H1 (cell line): Measurements from ENCODE around the gene KIFC1. TPM values are rescaled to one million over a fixed set of nuclear protein-coding genes. Genes with fewer than 3 reads are reported as not detected.

Source experiments
- CTCF ChIA-PET: fragments of 300-600 bp; sonication (Branson Sonifier 250); formaldehyde crosslinking; loops from one replicate; lab custom pipeline; 2021; ENCODE audit not compliant: partially characterized antibody; lab: Charles Lee
- POLR2A ChIA-PET: fragments of 300-600 bp; sonication (Branson Sonifier 250); formaldehyde crosslinking; loops from one replicate; lab custom pipeline; 2021; ENCODE audit warnings: inconsistent platforms; ENCODE audit not compliant: partially characterized antibody; lab: Charles Lee
- DNase-seq, 2 experiments: peaks; one replicate each; pipeline versions ENCODE4 v3.0.0 to v3.0.0-alpha.2; 2010 to 2022; ENCODE audit warnings: low spot score in 2 of 2, low read depth in 1 of 2, mixed read lengths in 1 of 2
- FAIRE-seq: peaks from 2 replicates; lab custom pipeline; 2011; peaks lifted over from hg19 to GRCh38; lab: Jason Lieb, UNC
- H2AFZ ChIP-seq: 2 replicates; pipeline ENCODE4 v1.8.1; 2012; ENCODE audit warnings: low read length, inconsistent platforms
- H2AK5ac ChIP-seq: 2 replicates; pipeline ENCODE4 v1.6.1; 2013; ENCODE audit warnings: low read depth, low read length
- H2BK120ac ChIP-seq: replicated peaks from 2 replicates; pipeline ENCODE3; 2013; ENCODE audit warnings: low read depth, low read length, inconsistent platforms
- H2BK12ac ChIP-seq: 2 replicates; pipeline ENCODE4 v1.6.1; 2013; ENCODE audit warnings: low read depth, low read length
- H2BK15ac ChIP-seq: 2 replicates; pipeline ENCODE4 v1.6.1; 2013; ENCODE audit warnings: low read length
- H2BK20ac ChIP-seq: 2 replicates; pipeline ENCODE4 v1.6.1; 2013; ENCODE audit warnings: low read length
- H2BK5ac ChIP-seq: 2 replicates; pipeline ENCODE4 v1.6.1; 2013; ENCODE audit warnings: low read depth, low read length
- H3K14ac ChIP-seq: 2 replicates; pipeline ENCODE4 v1.6.1; 2013; ENCODE audit warnings: inconsistent platforms; ENCODE audit not compliant: insufficient read length
- H3K18ac ChIP-seq: 2 replicates; pipeline ENCODE4 v1.6.1; 2013; ENCODE audit warnings: low read length; ENCODE audit errors: extremely low read depth
- H3K23ac ChIP-seq: 2 replicates; pipeline ENCODE4 v1.6.1; 2013; ENCODE audit warnings: inconsistent platforms; ENCODE audit not compliant: insufficient read length
- H3K23me2 ChIP-seq: 2 replicates; pipeline ENCODE4 v1.6.1; 2013; ENCODE audit warnings: low read depth, low read length
- H3K27ac ChIP-seq: 2 replicates; pipeline ENCODE4 v1.6.1; 2011; ENCODE audit warnings: low read depth, low read length, inconsistent platforms
- H3K27me3 ChIP-seq, 4 experiments: replicated peaks in 1 of 4; 1 replicate in 1 of 4; 2 replicates in 3 of 4; pipeline versions ENCODE4 v1.6.1 to v1.8.1; 2011 to 2013; ENCODE audit warnings: low read length in 3 of 4, mild to moderate bottlenecking in 3 of 4, inconsistent platforms in 2 of 4, mixed read lengths in 2 of 4, moderate library complexity in 1 of 4; ENCODE audit not compliant: control insufficient read depth in 3 of 4, insufficient read depth in 3 of 4; ENCODE audit errors: extremely low read depth in 1 of 4
- H3K36me3 ChIP-seq, 4 experiments: 2 replicates each; pipeline versions ENCODE4 v1.6.1 to v1.8.1; 2011 to 2013; ENCODE audit warnings: mild to moderate bottlenecking in 4 of 4, low read length in 3 of 4, moderate library complexity in 2 of 4, control low read depth in 1 of 4, inconsistent platforms in 1 of 4; ENCODE audit not compliant: insufficient read depth in 4 of 4, control insufficient read depth in 2 of 4
- H3K4ac ChIP-seq: replicated peaks from 2 replicates; pipeline ENCODE3; 2013; ENCODE audit warnings: low read length, low read depth, mixed read lengths, inconsistent platforms; ENCODE audit not compliant: insufficient read length
- H3K4me1 ChIP-seq, 4 experiments: replicated peaks in 1 of 4; 1 replicate in 1 of 4; 2 replicates in 3 of 4; pipeline versions ENCODE4 v1.6.1 to v1.8.1; 2011 to 2013; ENCODE audit warnings: low read length in 3 of 4, inconsistent platforms in 2 of 4, mixed read lengths in 1 of 4; ENCODE audit not compliant: insufficient read depth in 4 of 4, control insufficient read depth in 3 of 4
- H3K4me2 ChIP-seq, 2 experiments: 2 replicates each; pipeline versions ENCODE4 v1.6.1 to v1.8.1; 2011 to 2013; ENCODE audit warnings: low read depth in 2 of 2, low read length in 2 of 2, control low read depth in 1 of 2, inconsistent platforms in 1 of 2, mild to moderate bottlenecking in 1 of 2; ENCODE audit not compliant: insufficient read depth in 1 of 2
- H3K4me3 ChIP-seq, 4 experiments: fragments of 200-600, 300-600 bp in 1 of 4; sonication (generic), shearing (Covaris generic), sonication (Bioruptor Twin) in 1 of 4; 2 replicates each; pipeline versions ENCODE4 v1.5.1 to v1.8.1; 2011 to 2016; ENCODE audit warnings: low read length in 4 of 4, low read depth in 3 of 4, control low read depth in 2 of 4, inconsistent platforms in 2 of 4, mild to moderate bottlenecking in 2 of 4, mixed read lengths in 1 of 4, moderate library complexity in 1 of 4; ENCODE audit not compliant: insufficient read depth in 2 of 4; ENCODE audit errors: extremely low read depth in 1 of 4
- H3K56ac ChIP-seq: replicated peaks from 2 replicates; pipeline ENCODE3; 2013; ENCODE audit warnings: low read depth, mild to moderate bottlenecking, mixed read lengths, low read length, inconsistent platforms; ENCODE audit not compliant: insufficient read length
- H3K79me1 ChIP-seq: 2 replicates; pipeline ENCODE4 v1.6.1; 2013; ENCODE audit warnings: low read depth, low read length, control low read depth
- H3K79me2 ChIP-seq, 2 experiments: 2 replicates each; pipeline versions ENCODE4 v1.6.1 to v1.8.1; 2012 to 2013; ENCODE audit warnings: low read length in 2 of 2, mild to moderate bottlenecking in 2 of 2, inconsistent platforms in 1 of 2; ENCODE audit not compliant: insufficient read depth in 2 of 2, control insufficient read depth in 1 of 2
- H3K9ac ChIP-seq, 4 experiments: replicated peaks in 1 of 4; 1 replicate in 1 of 4; 2 replicates in 3 of 4; pipeline versions ENCODE4 v1.6.1 to v1.8.1; 2011 to 2013; ENCODE audit warnings: low read depth in 3 of 4, low read length in 3 of 4, control low read depth in 2 of 4, mild to moderate bottlenecking in 2 of 4, moderate library complexity in 2 of 4, inconsistent platforms in 1 of 4; ENCODE audit errors: extremely low read depth in 1 of 4
- H3K9me3 ChIP-seq, 2 experiments: 2 replicates each; pipeline versions ENCODE4 v1.6.1 to v1.8.1; 2012 to 2013; ENCODE audit warnings: mild to moderate bottlenecking in 2 of 2, moderate library complexity in 2 of 2, control low read depth in 1 of 2, inconsistent platforms in 1 of 2, low read depth in 1 of 2, low read length in 1 of 2, mixed read lengths in 1 of 2; ENCODE audit not compliant: insufficient read depth in 2 of 2
- H4K20me1 ChIP-seq, 2 experiments: replicated peaks in 1 of 2; 2 replicates each; pipeline versions ENCODE3 to v1.8.1; 2011 to 2013; ENCODE audit warnings: inconsistent platforms in 2 of 2, low read length in 2 of 2, mild to moderate bottlenecking in 1 of 2; ENCODE audit not compliant: insufficient read depth in 2 of 2, control insufficient read depth in 1 of 2
- H4K5ac ChIP-seq: 2 replicates; pipeline ENCODE4 v1.6.1; 2013; ENCODE audit warnings: low read length, low read depth, mixed read lengths, inconsistent platforms; ENCODE audit not compliant: insufficient read length
- H4K8ac ChIP-seq: 2 replicates; pipeline ENCODE4 v1.8.0; 2013; ENCODE audit warnings: mild to moderate bottlenecking, moderate library complexity, low read length, inconsistent platforms; ENCODE audit not compliant: insufficient read depth; ENCODE audit errors: extremely low read depth
- H4K91ac ChIP-seq: replicated peaks from 2 replicates; pipeline ENCODE3; 2013; ENCODE audit warnings: low read length, mixed read lengths, inconsistent platforms; ENCODE audit not compliant: insufficient read length
- JUND ChIP-seq: IDR thresholded peaks from 2 replicates; pipeline ENCODE4 v1.6.1; 2011; ENCODE audit warnings: mild to moderate bottlenecking, improper control_type of control experiment, low read length
- KDM4A ChIP-seq: IDR thresholded peaks from one replicate; pipeline ENCODE4 v1.7.1; 2012; ENCODE audit warnings: low read depth, mild to moderate bottlenecking, moderate library complexity, low read length, inconsistent platforms; ENCODE audit not compliant: severe bottlenecking
- POLR2A ChIP-seq, 2 experiments: IDR thresholded peaks; 1 replicate in 1 of 2; 2 replicates in 1 of 2; pipeline ENCODE4 v1.6.1; 2011; ENCODE audit warnings: low read depth in 2 of 2, low read length in 2 of 2, mild to moderate bottlenecking in 2 of 2; ENCODE audit errors: control extremely low read depth in 1 of 2
- WGBS, 2 experiments: shearing (Covaris generic) in 1 of 2; methylation state at CpG; one replicate each; pipeline versions ENCODE4 v1.1.6 to v1.1.7; 2013 to 2015; ENCODE audit warnings: low lambda C conversion rate in 2 of 2, mixed read lengths in 2 of 2, inconsistent platforms in 1 of 2, low coverage in 1 of 2, missing lambda C conversion rate in 1 of 2; ENCODE audit not compliant: insufficient replicate concordance in 2 of 2, insufficient coverage in 1 of 2, insufficient read length in 1 of 2; ENCODE audit errors: extremely low coverage in 1 of 2, missing lambda C conversion rate in 1 of 2; 5-methylcytosine and 5-hydroxymethylcytosine counted together
- polyA plus RNA-seq, 7 experiments: library from polyadenylated mRNA; depleted of rRNA in 3 of 7; stranded (reverse) in 5 of 7; unstranded in 2 of 7; fragments of >200 nt in 5 of 7; fragments of 200-250 nt in 2 of 7; gene quantifications; 1 replicate in 5 of 7; 2 replicates in 1 of 7; 4 replicates in 1 of 7; pipeline versions ENCODE4 v1.2.1 to v1.2.3, GENCODE V29; 2011 to 2013; ENCODE audit warnings: missing spikeins in 2 of 7, mixed read lengths in 2 of 7
- total RNA-seq: library from RNA; stranded (reverse); fragmentation: NEBNext Ultra II Directional; extraction: Animal tissue kit (Norgen Biotek cat#: 25700); gene quantifications from 2 replicates; pipeline ENCODE4 v1.2.1, GENCODE V29; 2021

KIFC1 gene
- total and polyA plus RNA-seq, 2 of the 8 experiments (the other 6 are each of a cell fraction or from before 2014, with no cell fraction given) = 46.6 to 64.3 TPM

DNA sequence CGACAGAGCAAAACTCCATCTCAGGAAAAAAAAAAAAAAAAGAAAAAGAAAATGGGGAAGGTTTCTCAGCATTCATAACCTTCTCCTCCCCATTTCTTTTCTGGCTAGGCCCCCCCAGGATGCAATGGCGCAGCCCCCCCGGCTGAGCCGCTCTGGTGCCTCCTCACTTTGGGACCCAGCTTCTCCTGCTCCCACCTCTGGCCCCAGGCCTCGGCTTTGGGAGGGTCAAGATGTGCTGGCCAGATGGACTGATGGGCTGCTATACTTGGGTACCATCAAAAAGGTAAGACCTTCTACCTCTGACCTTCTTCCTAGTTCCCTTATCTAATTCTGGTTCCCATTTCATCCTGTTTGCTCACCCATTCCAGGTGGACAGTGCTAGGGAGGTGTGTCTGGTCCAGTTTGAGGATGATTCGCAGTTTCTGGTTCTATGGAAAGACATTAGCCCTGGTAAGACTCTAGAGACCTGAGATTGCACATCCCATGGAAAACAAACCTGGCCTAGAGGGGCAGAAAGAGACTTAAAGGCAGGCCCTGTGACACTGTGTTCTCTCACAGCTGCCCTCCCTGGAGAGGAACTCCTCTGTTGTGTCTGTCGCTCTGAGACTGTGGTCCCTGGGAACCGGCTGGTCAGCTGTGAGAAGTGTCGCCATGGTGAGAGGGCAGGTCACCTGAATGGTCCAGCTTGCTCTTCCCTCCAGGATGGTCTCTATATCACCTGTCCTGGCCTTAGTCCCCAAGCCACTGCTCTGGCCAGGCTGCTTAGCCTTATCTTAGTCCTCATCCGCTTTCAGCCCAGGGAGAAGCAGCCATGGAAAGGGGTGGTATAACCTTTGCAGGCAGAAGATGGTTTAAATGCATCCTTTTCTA, 20.8 kb downstream of the KIFC1 start:
- Histone ChIP-seq H3K56ac (no peak overlapping the region), H3K18ac (no peak overlapping the region), H4K91ac (no peak overlapping the region), H3K4me1 (peaks cover 0 to 20% (median 9%) of the 10 kb centered on the region in 4 experiments; a peak in 6 of 7 replicates), H2BK5ac (no peak overlapping the region), H3K9me3 (no peaks in the 10 kb centered on the region), H2AFZ (no peak overlapping the region), H3K36me3 (peaks cover 7 to 51% (median 30%) of the 10 kb centered on the region in 4 experiments; a peak in 7 of 8 replicates), H3K23ac (no peak overlapping the region), H2BK12ac (no peak overlapping the region), H3K4ac (no peak overlapping the region), H3K4me3 (no peak overlapping the region), H2BK20ac (no peak overlapping the region), H2AK5ac (no peak overlapping the region), H3K9ac (no peak overlapping the region), H3K79me1 (peaks cover 9% of the 10 kb centered on the region; the same call in 1 of the 2 replicates), H4K8ac (peak overlapping the region; percentile 53; the same call in 1 of the 2 replicates), H3K4me2 (no peak overlapping the region; a peak in 1 of 4 replicates), H3K23me2 (peaks cover 13% of the 10 kb centered on the region), H3K27me3 (no peaks in the 10 kb centered on the region), H4K5ac (no peak overlapping the region), H3K14ac (no peak overlapping the region), H2BK120ac (no peak overlapping the region), H3K27ac (no peak overlapping the region), H2BK15ac (no peak overlapping the region), H3K79me2 (peaks cover 10 to 34% of the 10 kb centered on the region in 2 experiments), H4K20me1 (peaks cover 4 to 17% of the 10 kb centered on the region in 2 experiments)
- CTCF ChIA-PET = interaction anchor here (1.7 kb wide), 1 partner anchor 10 kb away, joined by 8 read pairs; no protein-coding TSS in a partner anchor
- WGBS, 2 experiments = 87% methylated on average over 7 of the region's 10 CpGs; no CpG with 5 or more reads in 1 of the 2 experiments
- FAIRE-seq (no peak), DNase-seq (no peak)
- POLR2A ChIA-PET = interaction anchor here (0.7 to 3.6 kb wide), 7 partner anchors 10 to 435 kb away, joined by 3 to 24 read pairs (median 5); no protein-coding TSS in a partner anchor
- no peak for TF ChIP-seq KDM4A
- TF ChIP-seq JUND = no peak
- no peak for TF ChIP-seq POLR2A (IDR thresholded peaks at IDR 0.05; ENCODE audit: control extremely low read depth in 1 of 2, low read depth in 2 of 2, low read length in 2 of 2)
